22Rv1 (cell line): ENCODE data around the gene REG3G.

Source experiments
- CTCF ChIP-seq: fragments of 450-650 bp; IDR thresholded peaks from 2 replicates; pipeline ENCODE4 v1.5.1; 2017; ENCODE audit warnings: mild to moderate bottlenecking
- ZFX ChIP-seq: fragments of 450-650 bp; IDR thresholded peaks from 2 replicates; pipeline ENCODE4 v1.6.1; 2017; ENCODE audit warnings: antibody characterized with exemption, borderline replicate concordance

GRCh38 chr2:79001285-79001684, 24.2 kb upstream of the REG3G start:
- TF ChIP-seq CTCF: no peak
- TF ChIP-seq ZFX: no peak
